GM18511 (cell line): ENCODE data around the gene PIP4K2C.
A peak's percentile ranks its signal among the peaks of the same experiment; 100 is the strongest.
"Not testable (repeated sequence)": the region's sequence is repeated elsewhere in the genome, so short reads cannot be mapped to it uniquely, and the experiment has no call there.

ENCODE experiments used
- ATAC-seq: cut with Tn5 transposase; IDR thresholded peaks from one replicate; pipeline ENCODE4 v1.9.1; 2021; ENCODE audit warnings: mild to moderate bottlenecking, moderate library complexity; ENCODE audit not compliant: unreplicated experiment

Gene PIP4K2C

GRCh38 chr12:57558864-57559263 lies 32.1 kb upstream of the PIP4K2C start:
- no peak for ATAC-seq

GRCh38 chr12:57560516-57560915 lies 30.5 kb upstream of the PIP4K2C start:
- ATAC-seq: no peak

- not testable (repeated sequence) for ATAC-seq
Observed at GRCh38 chr12:57561117-57561516, 29.9 kb upstream of the PIP4K2C start.

- no peak for ATAC-seq
Observed at GRCh38 chr12:57563358-57563757, 27.6 kb upstream of the PIP4K2C start.

- no peak for ATAC-seq
Observed at GRCh38 chr12:57564178-57564740, 26.7 kb upstream of the PIP4K2C start.

GRCh38 chr12:57568838-57569237 lies 22.2 kb upstream of the PIP4K2C start:
- no peak for ATAC-seq

- no peak for ATAC-seq
Observed at GRCh38 chr12:57569858-57570257, 21.1 kb upstream of the PIP4K2C start.

GRCh38 chr12:57570438-57570837 lies 20.6 kb upstream of the PIP4K2C start:
- ATAC-seq: not testable (repeated sequence)

GRCh38 chr12:57571926-57572762 lies 18.8 kb upstream of the PIP4K2C start:
- ATAC-seq: no peak

- no peak for ATAC-seq
Observed at GRCh38 chr12:57574795-57575194, 16.2 kb upstream of the PIP4K2C start.

GRCh38 chr12:57575771-57576612 lies 15.0 kb upstream of the PIP4K2C start:
- no peak for ATAC-seq

GRCh38 chr12:57576613-57577160 lies 14.3 kb upstream of the PIP4K2C start:
- no peak for ATAC-seq

- no peak for ATAC-seq
Observed at GRCh38 chr12:57577981-57578758, 12.8 kb upstream of the PIP4K2C start.

GRCh38 chr12:57579011-57579410 lies 12.0 kb upstream of the PIP4K2C start:
- no peak for ATAC-seq

GRCh38 chr12:57579677-57580465 lies 11.1 kb upstream of the PIP4K2C start:
- ATAC-seq: no peak

GRCh38 chr12:57580466-57580795 lies 10.6 kb upstream of the PIP4K2C start:
- ATAC-seq: no peak

GRCh38 chr12:57581802-57582201 lies 9.2 kb upstream of the PIP4K2C start:
- ATAC-seq: no peak

- ATAC-seq: no peak
Observed at GRCh38 chr12:57582440-57582839, 8.6 kb upstream of the PIP4K2C start.

- peak; percentile 96 for ATAC-seq
Observed at GRCh38 chr12:57583008-57583831, 7.8 kb upstream of the PIP4K2C start.
